Liver (tissue), 9 donors: ENCODE data around the gene EPHB4. TPM values are rescaled to one million over a fixed set of nuclear protein-coding genes. Genes with fewer than 3 reads are reported as not detected.
"Not testable (repeated sequence)": the region's sequence is repeated elsewhere in the genome, so short reads cannot be mapped to it uniquely, and the experiment has no call there.

Experiments
- DNase-seq: peaks from one replicate; pipeline ENCODE4 v3.0.0-alpha.2; 2017; ENCODE audit warnings: low spot score
- H3K27ac ChIP-seq, 2 donors: one replicate each; pipeline ENCODE4 v1.7.0; 2013; ENCODE audit warnings: inconsistent platforms in 2 of 2, low read length in 2 of 2, control low read depth in 1 of 2, low read depth in 1 of 2, mild to moderate bottlenecking in 1 of 2
- H3K27me3 ChIP-seq, 4 donors: one replicate each; pipeline versions ENCODE4 v1.6.1 to v1.7.0; 2013; ENCODE audit warnings: low read length in 3 of 4, inconsistent platforms in 1 of 4, mild to moderate bottlenecking in 1 of 4, moderate library complexity in 1 of 4; ENCODE audit not compliant: control insufficient read depth in 4 of 4, insufficient read depth in 4 of 4
- H3K36me3 ChIP-seq, 4 donors: one replicate each; pipeline versions ENCODE4 v1.6.1 to v1.7.0; 2013; ENCODE audit warnings: low read length in 3 of 4, mild to moderate bottlenecking in 3 of 4, low read depth in 1 of 4, moderate library complexity in 1 of 4; ENCODE audit not compliant: control insufficient read depth in 4 of 4, insufficient read depth in 3 of 4
- H3K4me1 ChIP-seq, 4 donors: one replicate each; pipeline versions ENCODE4 v1.6.1 to v1.7.0; 2013; ENCODE audit warnings: low read length in 3 of 4, mild to moderate bottlenecking in 3 of 4, moderate library complexity in 1 of 4; ENCODE audit not compliant: control insufficient read depth in 4 of 4, insufficient read depth in 4 of 4
- H3K4me3 ChIP-seq, 3 donors: one replicate each; pipeline versions ENCODE4 v1.6.1 to v1.7.0; 2013; ENCODE audit warnings: low read length in 3 of 3, control low read depth in 1 of 3, low read depth in 1 of 3, mild to moderate bottlenecking in 1 of 3
- H3K9ac ChIP-seq, 2 donors: one replicate each; pipeline ENCODE4 v1.7.0; 2013; ENCODE audit warnings: low read length in 2 of 2, mild to moderate bottlenecking in 2 of 2, moderate library complexity in 2 of 2, control low read depth in 1 of 2, low read depth in 1 of 2
- H3K9me3 ChIP-seq, 4 donors: one replicate each; pipeline versions ENCODE4 v1.6.1 to v1.7.0; 2013; ENCODE audit warnings: low read length in 3 of 4; ENCODE audit not compliant: control insufficient read depth in 4 of 4
- CTCF ChIP-seq: fragments of 150-350 bp; IDR thresholded peaks from 2 replicates; pipeline ENCODE4 v1.5.1; 2017; ENCODE audit warnings: improper control_type of control experiment, low read depth, low read length; ENCODE audit not compliant: missing input control
- FOXA1 ChIP-seq: IDR thresholded peaks from 2 replicates; pipeline ENCODE4 v1.6.1; 2016; ENCODE audit warnings: antibody characterized with exemption
- FOXA2 ChIP-seq: IDR thresholded peaks from 2 replicates; pipeline ENCODE4 v1.6.1; 2016; ENCODE audit warnings: antibody characterized with exemption
- GABPA ChIP-seq, 2 donors: IDR thresholded peaks in 1 of 2; conservative IDR thresholded peaks in 1 of 2; 2 replicates each; pipeline ENCODE4 v1.6.1; 2016; ENCODE audit warnings: antibody characterized with exemption in 2 of 2, mild to moderate bottlenecking in 1 of 2, moderate library complexity in 1 of 2
- MAX ChIP-seq: IDR thresholded peaks from 2 replicates; pipeline ENCODE4 v1.6.1; 2016; ENCODE audit warnings: antibody characterized with exemption
- RAD21 ChIP-seq, 2 donors: IDR thresholded peaks; 2 replicates each; pipeline ENCODE4 v1.6.1; 2016; ENCODE audit warnings: antibody characterized with exemption in 2 of 2, mild to moderate bottlenecking in 2 of 2
- REST ChIP-seq: IDR thresholded peaks from 2 replicates; pipeline ENCODE4 v1.6.1; 2016; ENCODE audit warnings: antibody characterized with exemption, mild to moderate bottlenecking
- RXRA ChIP-seq, 2 donors: IDR thresholded peaks; 2 replicates each; pipeline ENCODE4 v1.6.1; 2017 to 2018; ENCODE audit warnings: antibody characterized with exemption in 2 of 2, mild to moderate bottlenecking in 1 of 2
- TAF1 ChIP-seq: conservative IDR thresholded peaks from 2 replicates; pipeline ENCODE4 v1.6.1; 2016; ENCODE audit warnings: antibody characterized with exemption, mild to moderate bottlenecking
- ZBTB33 ChIP-seq: IDR thresholded peaks from 2 replicates; pipeline ENCODE4 v1.6.1; 2016; ENCODE audit warnings: antibody characterized with exemption
- WGBS: extraction: QIAGEN DNeasy Blood & Tissue Kit; methylation state at CpG from one replicate; pipeline ENCODE4 v1.1.7; 2013; 5-methylcytosine and 5-hydroxymethylcytosine counted together
- polyA plus RNA-seq, 2 donors: library from polyadenylated mRNA; stranded (reverse) in 1 of 2; unstranded in 1 of 2; fragments of 200-250 nt in 1 of 2; fragments of >200 nt in 1 of 2; fragmentation: Nextera tagmentation in 1 of 2; extraction: Ambion mirVana in 1 of 2; gene quantifications; one replicate each; pipeline versions ENCODE4 v1.2.1 to v1.2.3, GENCODE V29; 2013 to 2015
- total RNA-seq, 2 donors: library from RNA; depleted of rRNA; stranded (reverse); fragments of >200 nt; gene quantifications; one replicate each; pipeline ENCODE4 v1.2.3, GENCODE V29; 2014
- donor health status: healthy.
- donor health status: healthy.
- donor health status: healthy.
- donor health status: healthy.
- donor health status: healthy.

The EPHB4 gene
- total and polyA plus RNA-seq, 4 donors = 14.4 to 53.0 (median 50.0) TPM

GRCh38 chr7:100855515-100855914 lies 28.2 kb upstream of the EPHB4 start:
- no peak for DNase-seq
- no peak overlapping the region for H3K27ac ChIP-seq
- TF ChIP-seq RAD21 (IDR thresholded peaks at IDR 0.05) = no peak
- no peak for TF ChIP-seq REST
- no peak for TF ChIP-seq FOXA1
- no peak for TF ChIP-seq TAF1
- no peak for TF ChIP-seq GABPA (IDR thresholded peaks at IDR 0.05 in 1 of 2, conservative IDR thresholded peaks at IDR 0.05 in 1 of 2)
- TF ChIP-seq FOXA2 = no peak
- TF ChIP-seq RXRA (IDR thresholded peaks at IDR 0.05) = no peak
- TF ChIP-seq ZBTB33 = no peak
- no peak for TF ChIP-seq CTCF
- no peak for TF ChIP-seq MAX
- H3K27me3 ChIP-seq = no peaks in the 10 kb centered on the region
- H3K36me3 ChIP-seq = peaks cover 0 to 3% (median under 1%) of the 10 kb centered on the region in 4 donors
- no peak overlapping the region for H3K9ac ChIP-seq
- H3K4me3 ChIP-seq = no peak overlapping the region
- WGBS = 97% methylated on average over 10 of the region's 10 CpGs
- H3K4me1 ChIP-seq = peaks cover 7 to 17% (median 11%) of the 10 kb centered on the region in 4 donors
- no peaks in the 10 kb centered on the region for H3K9me3 ChIP-seq

GRCh38 chr7:100854899-100855298 lies 27.6 kb upstream of the EPHB4 start:
- DNase-seq, H3K9me3 ChIP-seq, H3K4me3 ChIP-seq, H3K27ac ChIP-seq, H3K9ac ChIP-seq, H3K36me3 ChIP-seq, H3K27me3 ChIP-seq: not testable (repeated sequence)
- peaks cover 7 to 17% (median 11%) of the 10 kb centered on the region in 4 donors for H3K4me1 ChIP-seq
- 98% methylated on average over 9 of the region's 9 CpGs for WGBS
